Endodermal cell (in vitro differentiated cells): Measurements from ENCODE around the gene RPL13. TPM values are rescaled to one million over a fixed set of nuclear protein-coding genes. Genes with fewer than 3 reads are reported as not detected.

Source experiments
- DNase-seq: peaks from one replicate; pipeline ENCODE4 v3.0.0-alpha.2; 2017
- H3K27ac ChIP-seq: 2 replicates; pipeline ENCODE4 v1.5.1; 2013; ENCODE audit warnings: mild to moderate bottlenecking, low read depth, low read length, moderate library complexity
- H3K27me3 ChIP-seq: 2 replicates; pipeline ENCODE4 v1.6.1; 2013; ENCODE audit warnings: mild to moderate bottlenecking, low read length, moderate library complexity; ENCODE audit not compliant: insufficient read depth, control insufficient read depth, poor library complexity, severe bottlenecking
- H3K36me3 ChIP-seq: 2 replicates; pipeline ENCODE4 v1.7.0; 2013; ENCODE audit warnings: mild to moderate bottlenecking, low read length, moderate library complexity; ENCODE audit not compliant: control insufficient read depth, insufficient read depth
- H3K4me1 ChIP-seq: one replicate; pipeline ENCODE4 v1.7.0; 2013; ENCODE audit warnings: low read length; ENCODE audit not compliant: control insufficient read depth, insufficient read depth
- H3K4me3 ChIP-seq: 2 replicates; pipeline ENCODE4 v1.5.1; 2013; ENCODE audit warnings: mild to moderate bottlenecking, low read length, moderate library complexity
- H3K9ac ChIP-seq: 2 replicates; pipeline ENCODE4 v1.6.1; 2013; ENCODE audit warnings: mild to moderate bottlenecking, low read length, moderate library complexity; ENCODE audit not compliant: poor library complexity, severe bottlenecking; ENCODE audit errors: extremely low read depth
- H3K9me3 ChIP-seq: 2 replicates; pipeline ENCODE4 v1.6.1; 2013; ENCODE audit warnings: mild to moderate bottlenecking, low read length, moderate library complexity; ENCODE audit not compliant: control insufficient read depth
- H3K27ac Mint-ChIP-seq: 2 replicates; pipeline ENCODE4 v1.8.0; 2020; ENCODE audit warnings: mixed read lengths
- H3K27me3 Mint-ChIP-seq: 2 replicates; pipeline ENCODE4 v1.8.0; 2021; ENCODE audit warnings: mild to moderate bottlenecking, mixed read lengths; ENCODE audit not compliant: insufficient read depth
- H3K36me3 Mint-ChIP-seq: 2 replicates; pipeline ENCODE4 v1.8.0; 2020; ENCODE audit warnings: low read depth, mixed read lengths
- H3K4me1 Mint-ChIP-seq: 2 replicates; pipeline ENCODE4 v1.8.0; 2020; ENCODE audit warnings: mixed read lengths
- H3K4me3 Mint-ChIP-seq: 2 replicates; pipeline ENCODE4 v1.8.0; 2020; ENCODE audit warnings: mild to moderate bottlenecking, moderate library complexity, mixed read lengths
- H3K9me3 Mint-ChIP-seq: 2 replicates; pipeline ENCODE4 v1.8.0; 2020; ENCODE audit warnings: mild to moderate bottlenecking, mixed read lengths
- WGBS, 2 experiments: methylation state at CpG; one replicate each; pipeline versions ENCODE4 v1.1.5 to v1.1.7; 2013; ENCODE audit warnings: missing lambda C conversion rate in 2 of 2, mixed read lengths in 1 of 2; ENCODE audit not compliant: insufficient coverage in 1 of 2, insufficient read length in 1 of 2; 5-methylcytosine and 5-hydroxymethylcytosine counted together
- total RNA-seq, 2 donors: library from RNA; stranded (reverse); fragmentation: NEBNext Ultra II Directional in 1 of 2; extraction: Animal tissue kit (Norgen Biotek cat#: 25700) in 1 of 2; gene quantifications; 2 replicates in 1 of 2; 3 replicates in 1 of 2; pipeline ENCODE4 v1.2.1, GENCODE V29; 2021
- TF ChIP-seq, protein P1 (sequence below): fragments of 200-600 bp; sonication (generic); conservative IDR thresholded peaks from 2 replicates; pipeline ENCODE4 v1.5.0; 2021; ENCODE audit warnings: antibody characterized with exemption, mild to moderate bottlenecking

Gene RPL13
- total RNA-seq, 2 donors from 2014 or later, result 1,911 to 2,019 TPM

DNA sequence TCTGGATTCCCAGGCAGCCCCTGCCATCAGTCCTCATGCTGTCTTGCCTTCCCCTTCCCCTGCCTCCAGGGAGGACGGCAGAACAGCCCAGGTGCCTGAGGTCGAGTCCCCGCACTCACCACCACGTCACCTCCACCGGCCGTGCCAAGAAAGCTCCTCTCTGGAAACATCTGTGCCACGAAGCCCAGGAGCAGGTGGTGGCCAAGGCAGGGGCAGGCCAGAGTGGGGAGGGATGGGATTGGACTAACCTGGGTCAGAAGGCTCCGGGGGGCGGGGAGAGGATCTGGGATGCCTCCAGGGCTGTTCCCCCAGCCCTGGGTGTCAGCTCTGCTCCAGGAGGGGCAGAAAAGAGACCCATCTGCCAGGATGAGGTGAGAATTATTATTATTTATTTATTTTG, 45.5 kb downstream of the RPL13 start:
- Histone ChIP-seq H3K27me3 (no peaks in the 10 kb centered on the region), H3K4me3 (no peak overlapping the region), H3K36me3 (no peaks in the 10 kb centered on the region), H3K4me1 (peaks cover 7% of the 10 kb centered on the region), H3K9me3 (no peaks in the 10 kb centered on the region), H3K9ac (no peak overlapping the region), H3K27ac (no peak overlapping the region)
- TF ChIP-seq, protein P1, sequence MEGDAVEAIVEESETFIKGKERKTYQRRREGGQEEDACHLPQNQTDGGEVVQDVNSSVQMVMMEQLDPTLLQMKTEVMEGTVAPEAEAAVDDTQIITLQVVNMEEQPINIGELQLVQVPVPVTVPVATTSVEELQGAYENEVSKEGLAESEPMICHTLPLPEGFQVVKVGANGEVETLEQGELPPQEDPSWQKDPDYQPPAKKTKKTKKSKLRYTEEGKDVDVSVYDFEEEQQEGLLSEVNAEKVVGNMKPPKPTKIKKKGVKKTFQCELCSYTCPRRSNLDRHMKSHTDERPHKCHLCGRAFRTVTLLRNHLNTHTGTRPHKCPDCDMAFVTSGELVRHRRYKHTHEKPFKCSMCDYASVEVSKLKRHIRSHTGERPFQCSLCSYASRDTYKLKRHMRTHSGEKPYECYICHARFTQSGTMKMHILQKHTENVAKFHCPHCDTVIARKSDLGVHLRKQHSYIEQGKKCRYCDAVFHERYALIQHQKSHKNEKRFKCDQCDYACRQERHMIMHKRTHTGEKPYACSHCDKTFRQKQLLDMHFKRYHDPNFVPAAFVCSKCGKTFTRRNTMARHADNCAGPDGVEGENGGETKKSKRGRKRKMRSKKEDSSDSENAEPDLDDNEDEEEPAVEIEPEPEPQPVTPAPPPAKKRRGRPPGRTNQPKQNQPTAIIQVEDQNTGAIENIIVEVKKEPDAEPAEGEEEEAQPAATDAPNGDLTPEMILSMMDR, result no peak
- Mint-ChIP-seq H3K4me3 (no peak overlapping the region), H3K36me3 (no peaks in the 10 kb centered on the region), H3K27me3 (no peaks in the 10 kb centered on the region), H3K27ac (no peak overlapping the region), H3K9me3 (no peaks in the 10 kb centered on the region), H3K4me1 (peaks cover 15% of the 10 kb centered on the region)
- WGBS, 2 experiments, result 96 to 100% methylated on average over 8 to 9 of the region's 9 CpGs
- no peak for DNase-seq

DNA sequence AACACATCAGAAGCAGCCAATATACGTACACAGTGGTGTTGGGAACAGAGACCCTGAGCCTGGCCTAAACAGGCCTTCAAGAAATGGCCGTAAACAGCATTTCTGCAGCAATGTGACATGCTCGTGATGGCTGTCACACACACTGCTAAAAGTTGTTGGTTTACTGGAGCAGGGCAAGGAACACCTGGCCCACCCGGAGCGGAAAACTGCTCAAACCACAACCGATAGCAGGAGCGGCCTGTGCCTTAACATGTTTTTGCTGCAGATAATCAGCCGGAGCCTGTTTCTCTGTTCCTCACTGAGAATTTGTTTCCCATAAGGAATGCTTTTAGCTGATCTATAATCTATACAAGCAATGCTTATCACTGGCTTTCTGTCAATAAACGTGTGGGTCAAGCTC, 47.0 kb downstream of the RPL13 start:
- Mint-ChIP-seq H3K9me3 (no peaks in the 10 kb centered on the region), H3K4me1 (peaks cover 21% of the 10 kb centered on the region), H3K4me3 (no peak overlapping the region), H3K27ac (no peak overlapping the region), H3K27me3 (no peaks in the 10 kb centered on the region), H3K36me3 (no peaks in the 10 kb centered on the region)
- DNase-seq, result no peak
- H3K4me3 ChIP-seq, result no peak overlapping the region
- no peaks in the 10 kb centered on the region for H3K27me3 ChIP-seq
- whole genome bisulfite sequencing, 2 experiments, result 91 to 92% methylated on average over 8 to 9 of the region's 9 CpGs
- no peak overlapping the region for H3K27ac ChIP-seq
- no peak overlapping the region for H3K9ac ChIP-seq
- peaks cover 7% of the 10 kb centered on the region for H3K4me1 ChIP-seq
- H3K9me3 ChIP-seq, result no peaks in the 10 kb centered on the region
- TF ChIP-seq, protein P1, result no peak
- H3K36me3 ChIP-seq, result no peaks in the 10 kb centered on the region

DNA sequence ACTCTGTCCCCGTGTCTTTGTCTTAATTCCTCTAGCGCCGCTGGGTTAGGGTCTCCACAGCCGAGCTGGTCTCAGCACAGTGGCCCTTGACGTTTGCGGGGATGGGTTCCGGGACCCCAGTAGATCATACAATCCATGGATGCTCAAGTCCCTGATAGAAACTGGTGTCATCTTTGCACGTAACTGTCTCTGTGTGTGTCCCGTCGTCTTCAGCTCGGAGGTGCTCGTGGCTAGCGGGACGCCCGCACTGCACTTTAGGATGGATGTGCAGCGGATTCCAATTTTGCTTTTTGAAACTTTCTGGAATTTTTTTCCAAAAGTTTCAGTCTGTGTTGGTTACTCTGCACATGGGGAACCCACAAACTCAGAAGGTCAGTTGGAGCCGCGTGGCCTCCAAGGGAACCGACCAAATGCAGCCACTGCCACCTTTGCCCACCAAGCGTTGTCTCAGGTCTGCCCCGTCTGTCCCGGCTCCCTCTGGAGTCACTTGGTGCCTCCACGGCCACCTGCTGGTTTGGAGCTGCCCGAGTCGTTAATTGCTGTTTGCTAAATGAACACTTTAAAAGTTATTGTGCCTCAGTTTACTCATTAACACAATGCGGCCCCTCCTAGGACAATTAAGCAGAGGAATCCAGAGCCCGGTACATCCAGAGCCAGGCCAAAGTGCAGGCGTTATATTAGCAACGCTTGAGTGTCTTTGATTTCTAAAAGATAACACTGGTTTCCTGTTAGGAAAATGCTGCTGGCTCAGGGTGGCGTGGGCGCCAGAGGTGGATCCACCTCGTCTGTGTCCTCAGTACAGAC, 47.7 kb downstream of the RPL13 start:
- TF ChIP-seq, protein P1, result no peak
- H3K9me3 ChIP-seq, result no peaks in the 10 kb centered on the region

More for the DNA sequence above, 47.7 kb downstream of the RPL13 start:
- Mint-ChIP-seq H3K36me3 (no peaks in the 10 kb centered on the region), H3K27ac (no peak overlapping the region), H3K4me1 (peaks cover 18% of the 10 kb centered on the region), H3K27me3 (no peaks in the 10 kb centered on the region), H3K9me3 (no peaks in the 10 kb centered on the region), H3K4me3 (no peak overlapping the region)
- Histone ChIP-seq H3K36me3 (no peaks in the 10 kb centered on the region), H3K27me3 (no peaks in the 10 kb centered on the region), H3K9ac (no peak overlapping the region), H3K27ac (no peak overlapping the region), H3K4me3 (no peak overlapping the region), H3K4me1 (peaks cover 9% of the 10 kb centered on the region)
- DNase-seq, result no peak
- 92 to 94% methylated on average over 29 to 32 of the region's 32 CpGs for WGBS, 2 experiments
